Motor neuron (in vitro differentiated cells): ENCODE data around the gene POU5F1. TPM values are rescaled to one million over a fixed set of nuclear protein-coding genes. Genes with fewer than 3 reads are reported as not detected.

Experiments
- ATAC-seq, 8 experiments: fragments of 200-7000 bp; cut with Tn5 transposase; replicated peaks in 6 of 8; 2 replicates each; pipeline ENCODE4 v1.8.0; 2021; ENCODE audit warnings: mild to moderate bottlenecking in 8 of 8, moderate library complexity in 8 of 8
- H3K27ac ChIP-seq, 2 donors: fragments of 250-450 bp; sonication (Bioruptor Pico); 2 replicates each; pipeline ENCODE4 v1.9.0; 2021; ENCODE audit warnings: antibody characterized with exemption in 2 of 2, mild to moderate bottlenecking in 2 of 2, moderate library complexity in 1 of 2
- H3K4me1 ChIP-seq, 2 donors: fragments of 250-450 bp; sonication (Bioruptor Pico); replicated peaks in 1 of 2; 2 replicates each; pipeline ENCODE4 v1.6.1; 2021; ENCODE audit warnings: antibody characterized with exemption in 2 of 2, mild to moderate bottlenecking in 2 of 2, moderate library complexity in 1 of 2
- H3K4me3 ChIP-seq, 5 donors: fragments of 250-450 bp; sonication (Bioruptor Pico); 2 replicates each; pipeline ENCODE4 v1.9.0; 2021; ENCODE audit warnings: antibody characterized with exemption in 5 of 5, mild to moderate bottlenecking in 5 of 5, moderate library complexity in 4 of 5
- WGBS, 10 experiments: fragments of 450-650 bp; shearing (Covaris generic); methylation state at CpG; one replicate each; pipeline ENCODE4 v1.0.0; 2022; 5-methylcytosine and 5-hydroxymethylcytosine counted together
- in situ Hi-C, 9 experiments: fragments of 400-800 bp; cut with MboI; loops; one replicate each; pipeline ENCODE4 v1.15.0; 2021; ENCODE audit warnings: low sequenced_read_pairs in 9 of 9, low pct_unique_long_range_greater_than_20kb in 2 of 9; ENCODE audit not compliant: unreplicated experiment in 9 of 9
- total RNA-seq, 8 experiments: library from RNA; unstranded; fragments of 300-600 nt; gene quantifications; 2 replicates each; pipeline versions ENCODE4 v1.2.3 to v1.2.4, GENCODE V29; 2022

Gene POU5F1
- total RNA-seq, 8 experiments from 2014 or later = 3.8 to 12,640 (median 323) TPM

GRCh38 chr6:31114970-31115849, 55.3 kb downstream of the POU5F1 start:
- H3K27ac ChIP-seq = no peak overlapping the region
- H3K4me3 ChIP-seq = no peak overlapping the region
- WGBS, 10 experiments = 0 to 100% (median 40%) methylated on average over 1 to 5 of the region's 9 CpGs; no CpG with 5 or more reads in 1 of the 10 experiments
- in situ Hi-C loops = loop anchor here in 1 of 9 experiments (25.0 kb wide), 1 partner anchor 628 kb away; the partner anchor contains the start of gene HLA-E
- no peaks in the 10 kb centered on the region for H3K4me1 ChIP-seq
- ATAC-seq = peak in 5 of 8 experiments; percentile 39 to 59 (median 47)

- ATAC-seq = peak; percentile 64 to 96 (median 85)
- Histone ChIP-seq H3K4me3 (no peak within 1 kb of the TSS), H3K4me1 (no peaks in the 10 kb centered on the region), H3K27ac (no peak within 1 kb of the TSS)
- WGBS, 10 experiments = 0 to 60% (median 34%) methylated on average over 1 to 3 of the region's 3 CpGs; no CpG with 5 or more reads in 7 of the 10 experiments
- in situ Hi-C loops = loop anchor here in 1 of 9 experiments (25.0 kb wide), 1 partner anchor 627 kb away; the partner anchor contains the start of gene HLA-E
Measured at GRCh38 chr6:31114541-31114878, 56.0 kb downstream of the POU5F1 start, which contains the start of gene PSORS1C1. Gene PSORS1C1, plus strand, starts transcription at chr6:31114800. Its CDS starts 14,833 bp downstream, at chr6:31129633.

Other genes starting within 250 kb of the POU5F1 start
- 1 to 10 TPM in 1 of 8 experiments, not detected in 7; 1.2 TPM for gene SFTA2, start 238.5 kb downstream of the POU5F1 start, total RNA-seq
- under 1 TPM in 6 of 8 experiments, not detected in 2; 0.05 to 0.45 (median 0.30) TPM for gene MUCL3, start 229.7 kb downstream of the POU5F1 start, total RNA-seq
- under 1 TPM in 5 of 8 experiments, not detected in 3; 0.05 to 0.52 (median 0.17) TPM for gene MUC21, start 187.0 kb downstream of the POU5F1 start, total RNA-seq
- gene MUC22, start 160.2 kb downstream of the POU5F1 start, total RNA-seq = under 1 TPM in 6 of 8 experiments, not detected in 2; 0.04 to 0.31 (median 0.09) TPM
- gene C6orf15, start 58.1 kb downstream of the POU5F1 start, total RNA-seq = under 1 TPM in 3 of 8 experiments, not detected in 5; 0.18 to 1.00 (median 0.56) TPM
- 1 to 10 TPM in 5 of 8 experiments, under 1 TPM in 3; 0.33 to 8.0 (median 1.9) TPM for gene PSORS1C1, start 55.9 kb downstream of the POU5F1 start, total RNA-seq
- gene CDSN, start 50.2 kb downstream of the POU5F1 start, total RNA-seq = under 1 TPM in 1 of 8 experiments, not detected in 7; 0.20 TPM
- under 1 TPM in 4 of 8 experiments, not detected in 4; 0.27 to 0.81 (median 0.72) TPM for gene PSORS1C2, start 31.6 kb downstream of the POU5F1 start, total RNA-seq
- gene CCHCR1, start 12.9 kb downstream of the POU5F1 start, total RNA-seq = 10 to 100 TPM; 12.1 to 33.8 (median 15.6) TPM
- 10 to 100 TPM in 3 of 8 experiments, 1 to 10 TPM in 3, under 1 TPM in 2; 0.36 to 14.7 (median 2.6) TPM for gene TCF19, start 12.1 kb downstream of the POU5F1 start, total RNA-seq
- gene HLA-C, start 101.4 kb upstream of the POU5F1 start, total RNA-seq = 1,000 to 10,000 TPM in 1 of 8 experiments, 100 to 1,000 TPM in 3, 10 to 100 TPM in 3, 1 to 10 TPM in 1; 9.3 to 1,124 (median 73.4) TPM
- gene HLA-B, start 186.5 kb upstream of the POU5F1 start, total RNA-seq = 1,000 to 10,000 TPM in 2 of 8 experiments, 100 to 1,000 TPM in 2, 10 to 100 TPM in 4; 32.0 to 4,986 (median 164) TPM
- gene MICA, start 232.9 kb upstream of the POU5F1 start, total RNA-seq = 10 to 100 TPM in 4 of 8 experiments, 1 to 10 TPM in 4; 4.1 to 64.5 (median 10.3) TPM